H1 (cell line): ENCODE results near the gene SLC35F3. TPM values are rescaled to one million over a fixed set of nuclear protein-coding genes. Genes with fewer than 3 reads are reported as not detected.

Experiments
- CTCF ChIA-PET: fragments of 300-600 bp; sonication (Branson Sonifier 250); formaldehyde crosslinking; loops from one replicate; lab custom pipeline; 2021; ENCODE audit not compliant: partially characterized antibody; lab: Charles Lee
- POLR2A ChIA-PET: fragments of 300-600 bp; sonication (Branson Sonifier 250); formaldehyde crosslinking; loops from one replicate; lab custom pipeline; 2021; ENCODE audit warnings: inconsistent platforms; ENCODE audit not compliant: partially characterized antibody; lab: Charles Lee
- DNase-seq, 2 experiments: peaks; one replicate each; pipeline versions ENCODE4 v3.0.0 to v3.0.0-alpha.2; 2010 to 2022; ENCODE audit warnings: low spot score in 2 of 2, low read depth in 1 of 2, mixed read lengths in 1 of 2
- FAIRE-seq: peaks from 2 replicates; lab custom pipeline; 2011; peaks lifted over from hg19 to GRCh38; lab: Jason Lieb, UNC
- H2AFZ ChIP-seq: 2 replicates; pipeline ENCODE4 v1.8.1; 2012; ENCODE audit warnings: low read length, inconsistent platforms
- H2AK5ac ChIP-seq: 2 replicates; pipeline ENCODE4 v1.6.1; 2013; ENCODE audit warnings: low read depth, low read length
- H2BK120ac ChIP-seq: replicated peaks from 2 replicates; pipeline ENCODE3; 2013; ENCODE audit warnings: low read depth, low read length, inconsistent platforms
- H2BK12ac ChIP-seq: 2 replicates; pipeline ENCODE4 v1.6.1; 2013; ENCODE audit warnings: low read depth, low read length
- H2BK15ac ChIP-seq: 2 replicates; pipeline ENCODE4 v1.6.1; 2013; ENCODE audit warnings: low read length
- H2BK20ac ChIP-seq: 2 replicates; pipeline ENCODE4 v1.6.1; 2013; ENCODE audit warnings: low read length
- H2BK5ac ChIP-seq: 2 replicates; pipeline ENCODE4 v1.6.1; 2013; ENCODE audit warnings: low read depth, low read length
- H3K14ac ChIP-seq: 2 replicates; pipeline ENCODE4 v1.6.1; 2013; ENCODE audit warnings: inconsistent platforms; ENCODE audit not compliant: insufficient read length
- H3K18ac ChIP-seq: 2 replicates; pipeline ENCODE4 v1.6.1; 2013; ENCODE audit warnings: low read length; ENCODE audit errors: extremely low read depth
- H3K23ac ChIP-seq: 2 replicates; pipeline ENCODE4 v1.6.1; 2013; ENCODE audit warnings: inconsistent platforms; ENCODE audit not compliant: insufficient read length
- H3K23me2 ChIP-seq: 2 replicates; pipeline ENCODE4 v1.6.1; 2013; ENCODE audit warnings: low read depth, low read length
- H3K27ac ChIP-seq: 2 replicates; pipeline ENCODE4 v1.6.1; 2011; ENCODE audit warnings: low read depth, low read length, inconsistent platforms
- H3K27me3 ChIP-seq, 4 experiments: replicated peaks in 1 of 4; 1 replicate in 1 of 4; 2 replicates in 3 of 4; pipeline versions ENCODE4 v1.6.1 to v1.8.1; 2011 to 2013; ENCODE audit warnings: low read length in 3 of 4, mild to moderate bottlenecking in 3 of 4, inconsistent platforms in 2 of 4, mixed read lengths in 2 of 4, moderate library complexity in 1 of 4; ENCODE audit not compliant: control insufficient read depth in 3 of 4, insufficient read depth in 3 of 4; ENCODE audit errors: extremely low read depth in 1 of 4
- H3K36me3 ChIP-seq, 4 experiments: 2 replicates each; pipeline versions ENCODE4 v1.6.1 to v1.8.1; 2011 to 2013; ENCODE audit warnings: mild to moderate bottlenecking in 4 of 4, low read length in 3 of 4, moderate library complexity in 2 of 4, control low read depth in 1 of 4, inconsistent platforms in 1 of 4; ENCODE audit not compliant: insufficient read depth in 4 of 4, control insufficient read depth in 2 of 4
- H3K4ac ChIP-seq: replicated peaks from 2 replicates; pipeline ENCODE3; 2013; ENCODE audit warnings: low read length, low read depth, mixed read lengths, inconsistent platforms; ENCODE audit not compliant: insufficient read length
- H3K4me1 ChIP-seq, 4 experiments: replicated peaks in 1 of 4; 1 replicate in 1 of 4; 2 replicates in 3 of 4; pipeline versions ENCODE4 v1.6.1 to v1.8.1; 2011 to 2013; ENCODE audit warnings: low read length in 3 of 4, inconsistent platforms in 2 of 4, mixed read lengths in 1 of 4; ENCODE audit not compliant: insufficient read depth in 4 of 4, control insufficient read depth in 3 of 4
- H3K4me2 ChIP-seq, 2 experiments: 2 replicates each; pipeline versions ENCODE4 v1.6.1 to v1.8.1; 2011 to 2013; ENCODE audit warnings: low read depth in 2 of 2, low read length in 2 of 2, control low read depth in 1 of 2, inconsistent platforms in 1 of 2, mild to moderate bottlenecking in 1 of 2; ENCODE audit not compliant: insufficient read depth in 1 of 2
- H3K4me3 ChIP-seq, 4 experiments: fragments of 200-600, 300-600 bp in 1 of 4; sonication (generic), shearing (Covaris generic), sonication (Bioruptor Twin) in 1 of 4; 2 replicates each; pipeline versions ENCODE4 v1.5.1 to v1.8.1; 2011 to 2016; ENCODE audit warnings: low read length in 4 of 4, low read depth in 3 of 4, control low read depth in 2 of 4, inconsistent platforms in 2 of 4, mild to moderate bottlenecking in 2 of 4, mixed read lengths in 1 of 4, moderate library complexity in 1 of 4; ENCODE audit not compliant: insufficient read depth in 2 of 4; ENCODE audit errors: extremely low read depth in 1 of 4
- H3K56ac ChIP-seq: replicated peaks from 2 replicates; pipeline ENCODE3; 2013; ENCODE audit warnings: low read depth, mild to moderate bottlenecking, mixed read lengths, low read length, inconsistent platforms; ENCODE audit not compliant: insufficient read length
- H3K79me1 ChIP-seq: 2 replicates; pipeline ENCODE4 v1.6.1; 2013; ENCODE audit warnings: low read depth, low read length, control low read depth
- H3K79me2 ChIP-seq, 2 experiments: 2 replicates each; pipeline versions ENCODE4 v1.6.1 to v1.8.1; 2012 to 2013; ENCODE audit warnings: low read length in 2 of 2, mild to moderate bottlenecking in 2 of 2, inconsistent platforms in 1 of 2; ENCODE audit not compliant: insufficient read depth in 2 of 2, control insufficient read depth in 1 of 2
- H3K9ac ChIP-seq, 4 experiments: replicated peaks in 1 of 4; 1 replicate in 1 of 4; 2 replicates in 3 of 4; pipeline versions ENCODE4 v1.6.1 to v1.8.1; 2011 to 2013; ENCODE audit warnings: low read depth in 3 of 4, low read length in 3 of 4, control low read depth in 2 of 4, mild to moderate bottlenecking in 2 of 4, moderate library complexity in 2 of 4, inconsistent platforms in 1 of 4; ENCODE audit errors: extremely low read depth in 1 of 4
- H3K9me3 ChIP-seq, 2 experiments: 2 replicates each; pipeline versions ENCODE4 v1.6.1 to v1.8.1; 2012 to 2013; ENCODE audit warnings: mild to moderate bottlenecking in 2 of 2, moderate library complexity in 2 of 2, control low read depth in 1 of 2, inconsistent platforms in 1 of 2, low read depth in 1 of 2, low read length in 1 of 2, mixed read lengths in 1 of 2; ENCODE audit not compliant: insufficient read depth in 2 of 2
- H4K20me1 ChIP-seq, 2 experiments: replicated peaks in 1 of 2; 2 replicates each; pipeline versions ENCODE3 to v1.8.1; 2011 to 2013; ENCODE audit warnings: inconsistent platforms in 2 of 2, low read length in 2 of 2, mild to moderate bottlenecking in 1 of 2; ENCODE audit not compliant: insufficient read depth in 2 of 2, control insufficient read depth in 1 of 2
- H4K5ac ChIP-seq: 2 replicates; pipeline ENCODE4 v1.6.1; 2013; ENCODE audit warnings: low read length, low read depth, mixed read lengths, inconsistent platforms; ENCODE audit not compliant: insufficient read length
- H4K8ac ChIP-seq: 2 replicates; pipeline ENCODE4 v1.8.0; 2013; ENCODE audit warnings: mild to moderate bottlenecking, moderate library complexity, low read length, inconsistent platforms; ENCODE audit not compliant: insufficient read depth; ENCODE audit errors: extremely low read depth
- H4K91ac ChIP-seq: replicated peaks from 2 replicates; pipeline ENCODE3; 2013; ENCODE audit warnings: low read length, mixed read lengths, inconsistent platforms; ENCODE audit not compliant: insufficient read length
- BACH1 ChIP-seq: IDR thresholded peaks from 2 replicates; pipeline ENCODE4 v1.6.1; 2012; ENCODE audit warnings: low read length, improper control_type of control experiment
- CHD1 ChIP-seq: IDR thresholded peaks from 2 replicates; pipeline ENCODE4 v1.6.1; 2012; ENCODE audit warnings: low read depth, low read length, improper control_type of control experiment
- FOSL1 ChIP-seq: IDR thresholded peaks from 2 replicates; pipeline ENCODE4 v1.6.1; 2011; ENCODE audit warnings: mild to moderate bottlenecking, low read depth, low read length, moderate library complexity; ENCODE audit not compliant: insufficient read depth
- MAFK ChIP-seq: IDR thresholded peaks from 2 replicates; pipeline ENCODE4 v1.6.1; 2012; ENCODE audit warnings: low read depth, mild to moderate bottlenecking, improper control_type of control experiment, low read length
- MAX ChIP-seq: IDR thresholded peaks from 2 replicates; pipeline ENCODE4 v1.6.1; 2012; ENCODE audit warnings: inconsistent platforms
- POU5F1 ChIP-seq: IDR thresholded peaks from 2 replicates; pipeline ENCODE4 v1.6.1; 2011; ENCODE audit warnings: low read depth, mild to moderate bottlenecking, low read length, moderate library complexity
- USF2 ChIP-seq: IDR thresholded peaks from 2 replicates; pipeline ENCODE4 v1.6.1; 2011; ENCODE audit warnings: low read length, improper control_type of control experiment
- ZNF274 ChIP-seq: IDR thresholded peaks from 2 replicates; pipeline ENCODE4 v1.7.0; 2012; ENCODE audit warnings: low read length, borderline replicate concordance; ENCODE audit errors: extremely low read depth
- WGBS, 2 experiments: shearing (Covaris generic) in 1 of 2; methylation state at CpG; one replicate each; pipeline versions ENCODE4 v1.1.6 to v1.1.7; 2013 to 2015; ENCODE audit warnings: low lambda C conversion rate in 2 of 2, mixed read lengths in 2 of 2, inconsistent platforms in 1 of 2, low coverage in 1 of 2, missing lambda C conversion rate in 1 of 2; ENCODE audit not compliant: insufficient replicate concordance in 2 of 2, insufficient coverage in 1 of 2, insufficient read length in 1 of 2; ENCODE audit errors: extremely low coverage in 1 of 2, missing lambda C conversion rate in 1 of 2; 5-methylcytosine and 5-hydroxymethylcytosine counted together
- polyA plus RNA-seq, 7 experiments: library from polyadenylated mRNA; depleted of rRNA in 3 of 7; stranded (reverse) in 5 of 7; unstranded in 2 of 7; fragments of >200 nt in 5 of 7; fragments of 200-250 nt in 2 of 7; gene quantifications; 1 replicate in 5 of 7; 2 replicates in 1 of 7; 4 replicates in 1 of 7; pipeline versions ENCODE4 v1.2.1 to v1.2.3, GENCODE V29; 2011 to 2013; ENCODE audit warnings: missing spikeins in 2 of 7, mixed read lengths in 2 of 7
- total RNA-seq: library from RNA; stranded (reverse); fragmentation: NEBNext Ultra II Directional; extraction: Animal tissue kit (Norgen Biotek cat#: 25700); gene quantifications from 2 replicates; pipeline ENCODE4 v1.2.1, GENCODE V29; 2021

Gene SLC35F3
- total and polyA plus RNA-seq, 2 of the 8 experiments (the other 6 are each of a cell fraction or from before 2014, with no cell fraction given): 0.78 to 1.2 TPM

- Histone ChIP-seq H4K91ac (no peak overlapping the region), H3K18ac (no peak overlapping the region), H2BK12ac (no peak overlapping the region), H3K56ac (no peak overlapping the region), H3K79me1 (no peaks in the 10 kb centered on the region), H3K23ac (no peak overlapping the region), H3K9ac (no peak overlapping the region), H2BK5ac (no peak overlapping the region), H4K8ac (no peak overlapping the region), H3K36me3 (no peaks in the 10 kb centered on the region), H2AK5ac (no peak overlapping the region), H2AFZ (no peak overlapping the region), H4K20me1 (no peaks in the 10 kb centered on the region), H2BK15ac (no peak overlapping the region), H3K4me3 (no peak overlapping the region), H3K14ac (no peak overlapping the region), H3K79me2 (no peaks in the 10 kb centered on the region), H3K27ac (no peak overlapping the region), H3K4me1 (peaks cover 0 to 4% (median 0%) of the 10 kb centered on the region in 4 experiments; a peak in 1 of 7 replicates), H3K23me2 (no peaks in the 10 kb centered on the region), H2BK20ac (no peak overlapping the region), H3K4me2 (no peak overlapping the region), H3K27me3 (no peaks in the 10 kb centered on the region), H4K5ac (no peak overlapping the region), H3K9me3 (no peaks in the 10 kb centered on the region), H3K4ac (no peak overlapping the region), H2BK120ac (no peak overlapping the region)
- WGBS, 2 experiments: 87% methylated on average over 3 of the region's 3 CpGs; no CpG with 5 or more reads in 1 of the 2 experiments
- TF ChIP-seq POU5F1: no peak
- TF ChIP-seq MAX: no peak
- TF ChIP-seq FOSL1: no peak
- no peak for TF ChIP-seq CHD1
- TF ChIP-seq MAFK: no peak
- TF ChIP-seq ZNF274: no peak
- no peak for TF ChIP-seq BACH1
- TF ChIP-seq USF2: no peak
- FAIRE-seq: no peak
- CTCF ChIA-PET: interaction anchor here (0.6 to 2.7 kb wide), 4 partner anchors 9 to 218 kb away, joined by 4 to 14 read pairs (median 6); no protein-coding TSS in a partner anchor
- POLR2A ChIA-PET: no interaction called here
- DNase-seq: no peak
Observed at GRCh38 chr1:234107416-234108021, 203.0 kb downstream of the SLC35F3 start.
